Natural killer cell (primary cell): ENCODE data around the gene VWA8. TPM values are rescaled to one million over a fixed set of nuclear protein-coding genes. Genes with fewer than 3 reads are reported as not detected.

ENCODE experiments used
- ATAC-seq, 3 donors: fragments of 150-1000 bp in 2 of 3; fragments of 200-7000 bp in 1 of 3; cut with Tn5 transposase; 1 replicate in 1 of 3; 2 replicates in 2 of 3; pipeline ENCODE4 v1.10.0; 2021; ENCODE audit warnings: mild to moderate bottlenecking in 2 of 3, moderate library complexity in 2 of 3
- DNase-seq, 2 donors: peaks; one replicate each; pipeline versions ENCODE4 v3.0.0 to v3.0.0-alpha.2; 2013 to 2021; ENCODE audit warnings: mixed read lengths in 1 of 2
- H3K27ac ChIP-seq: one replicate; pipeline ENCODE4 v1.5.1; 2013; ENCODE audit warnings: mild to moderate bottlenecking, low read length
- H3K27me3 ChIP-seq: one replicate; pipeline ENCODE4 v1.6.1; 2013; ENCODE audit warnings: low read length; ENCODE audit not compliant: control insufficient read depth, insufficient read depth
- H3K36me3 ChIP-seq: one replicate; pipeline ENCODE4 v1.6.1; 2013; ENCODE audit warnings: low read length; ENCODE audit not compliant: control insufficient read depth, insufficient read depth
- H3K4me1 ChIP-seq: one replicate; pipeline ENCODE4 v1.6.1; 2013; ENCODE audit warnings: low read length; ENCODE audit not compliant: control insufficient read depth, insufficient read depth
- H3K4me3 ChIP-seq: one replicate; pipeline ENCODE4 v1.5.1; 2013; ENCODE audit warnings: low read length
- H3K9me3 ChIP-seq: one replicate; pipeline ENCODE4 v1.6.1; 2013; ENCODE audit warnings: low read length; ENCODE audit not compliant: control insufficient read depth, insufficient read depth
- H3K27ac Mint-ChIP-seq, 2 donors: one replicate each; pipeline ENCODE4 v1.8.0; 2022; ENCODE audit warnings: mild to moderate bottlenecking in 2 of 2, mixed read lengths in 2 of 2, moderate library complexity in 1 of 2
- H3K27me3 Mint-ChIP-seq, 2 donors: one replicate each; pipeline ENCODE4 v1.8.0; 2022; ENCODE audit warnings: low read depth in 2 of 2, mixed read lengths in 2 of 2
- H3K36me3 Mint-ChIP-seq: one replicate; pipeline ENCODE4 v1.8.0; 2022; ENCODE audit warnings: mixed read lengths
- H3K4me1 Mint-ChIP-seq, 2 donors: one replicate each; pipeline ENCODE4 v1.8.0; 2022; ENCODE audit warnings: mixed read lengths in 2 of 2
- H3K4me3 Mint-ChIP-seq: one replicate; pipeline ENCODE4 v1.8.0; 2022; ENCODE audit warnings: mild to moderate bottlenecking, moderate library complexity, mixed read lengths
- H3K9me3 Mint-ChIP-seq, 2 donors: one replicate each; pipeline ENCODE4 v1.8.0; 2022; ENCODE audit warnings: mixed read lengths in 2 of 2
- CTCF ChIP-seq: fragments of 200-600 bp; IDR thresholded peaks from one replicate; pipeline ENCODE4 v1.8.0; 2022; ENCODE audit warnings: antibody characterized with exemption
- WGBS: methylation state at CpG from one replicate; pipeline ENCODE4 v1.1.7; 2013; ENCODE audit warnings: missing lambda C conversion rate; ENCODE audit not compliant: insufficient coverage; 5-methylcytosine and 5-hydroxymethylcytosine counted together
- intact Hi-C: fragments of 100-400 bp; cut with micrococcal nuclease; formaldehyde crosslinking; loops from one replicate; pipeline ENCODE4 v1.14.2; 2022
- total RNA-seq, 4 donors: library from RNA; stranded (reverse); fragments of 120-200 nt in 1 of 4; gene quantifications; one replicate each; pipeline versions ENCODE4 v1.2.3 to v1.2.4, GENCODE V29; 2013 to 2022

Gene VWA8
- total RNA-seq, 3 donors from 2014 or later (not counting 1 experiment from before 2014, with no cell fraction given), result 21.9 to 27.5 (median 22.6) TPM

GRCh38 chr13:41580345-41580744 lies 380.6 kb downstream of the VWA8 start:
- no peak for ATAC-seq
- TF ChIP-seq CTCF, result no peak
- Histone ChIP-seq H3K9me3 (no peaks in the 10 kb centered on the region), H3K4me3 (no peak overlapping the region), H3K36me3 (peaks cover 6% of the 10 kb centered on the region), H3K27me3 (no peaks in the 10 kb centered on the region), H3K4me1 (no peaks in the 10 kb centered on the region), H3K27ac (no peak overlapping the region)
- no peak overlapping the region for H3K4me3 Mint-ChIP-seq
- intact Hi-C loops, result no loop called here
- H3K27me3 Mint-ChIP-seq, result no peaks in the 10 kb centered on the region
- H3K9me3 Mint-ChIP-seq, result no peaks in the 10 kb centered on the region
- H3K4me1 Mint-ChIP-seq, result peaks cover 0 to 6% of the 10 kb centered on the region in 2 donors
- peaks cover 15% of the 10 kb centered on the region for H3K36me3 Mint-ChIP-seq
- no peak overlapping the region for H3K27ac Mint-ChIP-seq
- DNase-seq, result no peak

- intact Hi-C loops, result no loop called here
- no peaks in the 10 kb centered on the region for H3K27me3 ChIP-seq
- DNase-seq (no peak), ATAC-seq (no peak)
- no peak overlapping the region for H3K4me3 ChIP-seq
- H3K27ac Mint-ChIP-seq, result no peak overlapping the region
- peaks cover 4% of the 10 kb centered on the region for H3K36me3 ChIP-seq
- H3K9me3 ChIP-seq, result no peaks in the 10 kb centered on the region
- peaks cover 15% of the 10 kb centered on the region for H3K36me3 Mint-ChIP-seq
- no peak overlapping the region for H3K4me3 Mint-ChIP-seq
- H3K4me1 Mint-ChIP-seq, result peaks cover 0 to 6% of the 10 kb centered on the region in 2 donors
- no peaks in the 10 kb centered on the region for H3K9me3 Mint-ChIP-seq
- WGBS, result over 99% methylated on average over 5 of the region's 6 CpGs
- no peaks in the 10 kb centered on the region for H3K27me3 Mint-ChIP-seq
- H3K4me1 ChIP-seq, result no peaks in the 10 kb centered on the region
- no peak overlapping the region for H3K27ac ChIP-seq
- no peak for TF ChIP-seq CTCF
These were observed 381.0 kb downstream of the VWA8 start for GRCh38 chr13:41579881-41580280.

GRCh38 chr13:41579168-41579567 lies 381.7 kb downstream of the VWA8 start:
- Mint-ChIP-seq H3K27me3 (no peaks in the 10 kb centered on the region), H3K9me3 (no peaks in the 10 kb centered on the region), H3K36me3 (peaks cover 15% of the 10 kb centered on the region), H3K27ac (no peak overlapping the region), H3K4me1 (peaks cover 0 to 6% of the 10 kb centered on the region in 2 donors), H3K4me3 (no peak overlapping the region)
- H3K36me3 ChIP-seq, result peaks cover 6% of the 10 kb centered on the region
- no peaks in the 10 kb centered on the region for H3K9me3 ChIP-seq
- H3K4me1 ChIP-seq, result no peaks in the 10 kb centered on the region
- H3K27ac ChIP-seq, result no peak overlapping the region
- intact Hi-C loops, result no loop called here
- DNase-seq (no peak), ATAC-seq (no peak)
- H3K27me3 ChIP-seq, result no peaks in the 10 kb centered on the region
- WGBS, result 93% methylated on average over 5 of the region's 6 CpGs
- TF ChIP-seq CTCF, result no peak
- no peak overlapping the region for H3K4me3 ChIP-seq

GRCh38 chr13:41578371-41578770 lies 382.5 kb downstream of the VWA8 start:
- Histone ChIP-seq H3K4me1 (no peaks in the 10 kb centered on the region), H3K9me3 (no peaks in the 10 kb centered on the region), H3K27me3 (no peaks in the 10 kb centered on the region), H3K36me3 (peaks cover 6% of the 10 kb centered on the region), H3K4me3 (no peak overlapping the region), H3K27ac (no peak overlapping the region)
- intact Hi-C loops, result no loop called here
- TF ChIP-seq CTCF, result no peak
- over 99% methylated on average over 5 of the region's 5 CpGs for WGBS
- Mint-ChIP-seq H3K4me3 (no peak overlapping the region), H3K36me3 (peaks cover 15% of the 10 kb centered on the region), H3K27me3 (no peaks in the 10 kb centered on the region), H3K27ac (no peak overlapping the region), H3K4me1 (peaks cover 0 to 6% of the 10 kb centered on the region in 2 donors), H3K9me3 (no peaks in the 10 kb centered on the region)
- DNase-seq (no peak), ATAC-seq (no peak)
